GM23338 (cell line): ENCODE results near the gene MYG1. TPM values are rescaled to one million over a fixed set of nuclear protein-coding genes. Genes with fewer than 3 reads are reported as not detected.

Source experiments
- ATAC-seq: fragments of 200-7000 bp; cut with Tn5 transposase; 3 replicates; pipeline ENCODE4 v1.9.1; 2020
- DNase-seq: peaks from one replicate; pipeline ENCODE4 v3.0.0-alpha.2; 2015; ENCODE audit warnings: low spot score
- H2AFZ ChIP-seq: fragments of 200-600 bp; sonication (generic); 2 replicates; pipeline ENCODE4 v1.8.0; 2016; ENCODE audit warnings: antibody characterized with exemption, mild to moderate bottlenecking, moderate library complexity
- H3F3A ChIP-seq: fragments of 200-600 bp; sonication (generic); replicated peaks from 2 replicates; pipeline ENCODE4 v1.8.0; 2017; ENCODE audit warnings: antibody characterized with exemption, mixed run types, low read depth
- H3K27ac ChIP-seq: fragments of 200-600 bp; sonication (generic); 2 replicates; pipeline ENCODE4 v1.6.1; 2016; ENCODE audit warnings: low read depth
- H3K27me3 ChIP-seq: fragments of 200-600 bp; sonication (generic); 2 replicates; pipeline ENCODE4 v1.8.0; 2016; ENCODE audit warnings: mild to moderate bottlenecking, mixed run types, moderate library complexity; ENCODE audit not compliant: insufficient read depth
- H3K36me3 ChIP-seq: fragments of 200-600 bp; sonication (generic); 2 replicates; pipeline ENCODE4 v1.8.0; 2016; ENCODE audit warnings: mild to moderate bottlenecking; ENCODE audit not compliant: insufficient read depth
- H3K4me1 ChIP-seq: fragments of 200-600 bp; sonication (generic); 2 replicates; pipeline ENCODE4 v1.8.0; 2016; ENCODE audit warnings: mild to moderate bottlenecking, moderate library complexity; ENCODE audit not compliant: insufficient read depth
- H3K4me2 ChIP-seq: fragments of 200-600 bp; sonication (generic); 2 replicates; pipeline ENCODE4 v1.7.1; 2017; ENCODE audit warnings: mixed run types
- H3K4me3 ChIP-seq: fragments of 200-600 bp; sonication (generic); 2 replicates; pipeline ENCODE4 v1.6.1; 2016; ENCODE audit warnings: mixed run types
- H3K79me2 ChIP-seq: fragments of 200-600 bp; sonication (generic); replicated peaks from 2 replicates; pipeline ENCODE4 v1.8.0; 2017; ENCODE audit warnings: mild to moderate bottlenecking; ENCODE audit not compliant: insufficient read depth
- H3K9me2 ChIP-seq: fragments of 200-600 bp; sonication (generic); 2 replicates; pipeline ENCODE4 v1.8.0; 2017; ENCODE audit not compliant: insufficient read depth
- H4K20me1 ChIP-seq: fragments of 200-600 bp; sonication (generic); replicated peaks from 2 replicates; pipeline ENCODE4 v1.8.0; 2017; ENCODE audit warnings: mild to moderate bottlenecking; ENCODE audit not compliant: insufficient read depth
- H3K27ac Mint-ChIP-seq: 2 replicates; pipeline ENCODE4 v1.8.0; 2020; ENCODE audit warnings: inconsistent platforms, mild to moderate bottlenecking, moderate library complexity, mixed read lengths
- H3K27me3 Mint-ChIP-seq: 3 replicates; pipeline ENCODE4 v1.8.0; 2022; ENCODE audit warnings: low read depth, mild to moderate bottlenecking, moderate library complexity, mixed read lengths, inconsistent platforms; ENCODE audit not compliant: insufficient read depth, poor library complexity
- H3K36me3 Mint-ChIP-seq: 3 replicates; pipeline ENCODE4 v1.8.0; 2021; ENCODE audit warnings: low read depth, mild to moderate bottlenecking, inconsistent platforms, moderate library complexity, mixed read lengths
- H3K4me1 Mint-ChIP-seq: 3 replicates; pipeline ENCODE4 v1.8.0; 2020; ENCODE audit warnings: mild to moderate bottlenecking, inconsistent platforms, mixed read lengths
- H3K4me3 Mint-ChIP-seq: 3 replicates; pipeline ENCODE4 v1.8.0; 2021; ENCODE audit warnings: moderate library complexity, mild to moderate bottlenecking, inconsistent platforms, mixed read lengths
- H3K9me3 Mint-ChIP-seq: 3 replicates; pipeline ENCODE4 v1.8.0; 2020; ENCODE audit warnings: moderate library complexity, mild to moderate bottlenecking, inconsistent platforms, mixed read lengths
- CTCF ChIP-seq, 2 experiments: fragments of 200-600 bp in 1 of 2; sonication (generic) in 1 of 2; conservative IDR thresholded peaks; 2 replicates each; pipeline versions ENCODE4 v1.5.1 to v1.6.1; 2016 to 2017; ENCODE audit warnings: antibody characterized with exemption in 2 of 2, low read depth in 2 of 2, mild to moderate bottlenecking in 2 of 2, moderate library complexity in 1 of 2
- EZH2 ChIP-seq: fragments of 200-600 bp; sonication (generic); IDR thresholded peaks from one replicate; pipeline ENCODE4 v1.8.0; 2017; ENCODE audit warnings: antibody characterized with exemption, mild to moderate bottlenecking, low read depth; ENCODE audit not compliant: unreplicated experiment
- EZH2phosphoT487 ChIP-seq: fragments of 200-600 bp; sonication (generic); IDR thresholded peaks from one replicate; pipeline ENCODE4 v1.8.1; 2018; ENCODE audit warnings: antibody characterized with exemption; ENCODE audit not compliant: unreplicated experiment
- REST ChIP-seq: IDR thresholded peaks from one replicate; pipeline ENCODE4 v1.6.1; 2018; ENCODE audit warnings: antibody characterized with exemption; ENCODE audit not compliant: unreplicated experiment
- STAT1 ChIP-seq: IDR thresholded peaks from one replicate; pipeline ENCODE4 v1.6.1; 2016; ENCODE audit warnings: antibody characterized with exemption; ENCODE audit not compliant: unreplicated experiment
- ZNF331 ChIP-seq: fragments of 250-450 bp; sonication (Bioruptor Pico); IDR thresholded peaks from 2 replicates; pipeline ENCODE4 v1.5.0; 2020; ENCODE audit warnings: low read depth, mild to moderate bottlenecking, moderate library complexity
- polyA plus RNA-seq: library from polyadenylated mRNA; unstranded; fragments of >200 nt; fragmentation: Nextera tagmentation; extraction: Ambion mirVana; gene quantifications from 2 replicates; pipeline ENCODE4 v1.2.1, GENCODE V29; 2016
- total RNA-seq: library from RNA; depleted of rRNA; stranded (reverse); fragments of >200 nt; shearing (Covaris generic); gene quantifications from 2 replicates; pipeline ENCODE4 v1.2.3, GENCODE V29; 2014
- TF ChIP-seq, protein P1 (sequence below): fragments of 250-450 bp; sonication (Bioruptor Pico); IDR thresholded peaks from 2 replicates; pipeline ENCODE4 v1.5.0; 2020; ENCODE audit warnings: mild to moderate bottlenecking, moderate library complexity

The MYG1 gene
- total and polyA plus RNA-seq, 2 experiments from 2014 or later: 66.5 to 94.2 TPM

DNA sequence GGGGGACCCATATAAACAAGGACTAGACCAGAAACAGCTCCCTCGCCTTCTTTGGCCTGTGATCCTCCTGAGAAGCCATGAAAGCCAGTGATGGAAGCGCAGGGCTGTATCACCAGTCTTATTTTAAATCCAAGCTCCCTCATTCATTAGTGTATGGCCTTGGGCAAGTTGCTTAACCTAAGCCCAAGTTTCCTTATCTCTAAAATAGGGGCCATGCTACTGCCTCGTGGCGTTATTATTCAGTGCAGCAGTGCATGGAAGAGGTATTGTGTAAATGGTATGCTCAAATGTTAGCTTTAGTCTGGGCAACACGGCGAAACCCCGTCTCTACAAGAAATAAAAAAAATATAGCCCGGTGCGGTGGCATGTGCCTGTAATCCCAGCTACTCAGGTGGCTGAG, 21.5 kb upstream of the MYG1 start (continued):
- TF ChIP-seq EZH2: no peak
- no peak for TF ChIP-seq REST

DNA sequence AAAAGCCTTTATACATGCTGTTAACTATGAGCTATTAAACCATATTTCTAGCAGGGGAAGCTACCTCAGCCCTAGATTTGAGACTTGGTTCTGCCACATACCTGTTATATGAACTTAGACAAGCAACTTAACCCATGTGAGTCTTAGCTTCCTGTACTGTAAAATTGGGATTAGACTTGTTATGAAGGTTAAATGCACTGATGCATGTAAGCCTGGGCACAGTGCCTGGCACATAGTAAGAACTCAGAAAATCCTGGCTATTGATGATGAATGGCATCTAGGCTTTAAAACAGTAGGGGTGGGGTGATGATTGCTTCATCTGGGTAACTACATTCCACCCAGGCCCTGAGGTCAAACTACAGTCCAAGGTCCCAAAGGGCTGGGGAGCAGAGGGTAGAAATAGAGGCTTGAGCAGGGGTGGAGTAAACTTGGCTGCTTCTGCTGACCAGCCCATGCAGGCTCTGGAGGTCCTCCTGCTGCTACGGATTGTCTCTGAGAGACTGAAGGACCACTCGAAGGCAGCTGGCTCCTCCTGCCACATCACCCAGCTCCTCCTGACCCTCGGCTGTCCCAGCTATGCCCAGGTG, 20.1 kb upstream of the MYG1 start:
- Mint-ChIP-seq H3K27ac (no peak overlapping the region), H3K4me1 (no peaks in the 10 kb centered on the region; the same call in 2 of the 3 replicates), H3K36me3 (peaks cover 89% of the 10 kb centered on the region), H3K9me3 (no peaks in the 10 kb centered on the region), H3K27me3 (peaks cover 2% of the 10 kb centered on the region), H3K4me3 (no peak overlapping the region)
- ATAC-seq (no peak), DNase-seq (no peak)
- Histone ChIP-seq H3K4me3 (no peak overlapping the region), H3F3A (0 out of 2 replicates have a peak, but pooled peaks cover 4% of the 10 kb centered on the region), H3K27ac (no peak overlapping the region), H2AFZ (no peak overlapping the region), H3K79me2 (no peaks in the 10 kb centered on the region), H3K27me3 (no peaks in the 10 kb centered on the region), H3K4me2 (no peak overlapping the region), H3K36me3 (peaks cover 64% of the 10 kb centered on the region), H3K4me1 (no peaks in the 10 kb centered on the region), H3K9me2 (no peaks in the 10 kb centered on the region), H4K20me1 (no peaks in the 10 kb centered on the region; the same call in none of the 2 replicates)
- TF ChIP-seq ZNF331 (CRISPR knock-in tag): no peak

- Histone ChIP-seq H3K9me2 (no peaks in the 10 kb centered on the region), H3F3A (0 out of 2 replicates have a peak, but pooled peaks cover 4% of the 10 kb centered on the region), H3K79me2 (no peaks in the 10 kb centered on the region), H3K4me2 (no peak overlapping the region), H3K4me3 (no peak overlapping the region), H3K4me1 (no peaks in the 10 kb centered on the region), H3K27me3 (no peaks in the 10 kb centered on the region), H2AFZ (no peak overlapping the region), H4K20me1 (no peaks in the 10 kb centered on the region; the same call in none of the 2 replicates), H3K36me3 (peaks cover 64% of the 10 kb centered on the region), H3K27ac (no peak overlapping the region)
- Mint-ChIP-seq H3K27me3 (peaks cover 2% of the 10 kb centered on the region), H3K4me3 (no peak overlapping the region; the same call in 2 of the 3 replicates), H3K4me1 (no peaks in the 10 kb centered on the region; the same call in 2 of the 3 replicates), H3K36me3 (peaks cover 89% of the 10 kb centered on the region), H3K27ac (no peak overlapping the region), H3K9me3 (no peaks in the 10 kb centered on the region)
- DNase-seq (no peak), ATAC-seq (no peak)
- TF ChIP-seq EZH2phosphoT487: no peak
- TF ChIP-seq, protein P1, sequence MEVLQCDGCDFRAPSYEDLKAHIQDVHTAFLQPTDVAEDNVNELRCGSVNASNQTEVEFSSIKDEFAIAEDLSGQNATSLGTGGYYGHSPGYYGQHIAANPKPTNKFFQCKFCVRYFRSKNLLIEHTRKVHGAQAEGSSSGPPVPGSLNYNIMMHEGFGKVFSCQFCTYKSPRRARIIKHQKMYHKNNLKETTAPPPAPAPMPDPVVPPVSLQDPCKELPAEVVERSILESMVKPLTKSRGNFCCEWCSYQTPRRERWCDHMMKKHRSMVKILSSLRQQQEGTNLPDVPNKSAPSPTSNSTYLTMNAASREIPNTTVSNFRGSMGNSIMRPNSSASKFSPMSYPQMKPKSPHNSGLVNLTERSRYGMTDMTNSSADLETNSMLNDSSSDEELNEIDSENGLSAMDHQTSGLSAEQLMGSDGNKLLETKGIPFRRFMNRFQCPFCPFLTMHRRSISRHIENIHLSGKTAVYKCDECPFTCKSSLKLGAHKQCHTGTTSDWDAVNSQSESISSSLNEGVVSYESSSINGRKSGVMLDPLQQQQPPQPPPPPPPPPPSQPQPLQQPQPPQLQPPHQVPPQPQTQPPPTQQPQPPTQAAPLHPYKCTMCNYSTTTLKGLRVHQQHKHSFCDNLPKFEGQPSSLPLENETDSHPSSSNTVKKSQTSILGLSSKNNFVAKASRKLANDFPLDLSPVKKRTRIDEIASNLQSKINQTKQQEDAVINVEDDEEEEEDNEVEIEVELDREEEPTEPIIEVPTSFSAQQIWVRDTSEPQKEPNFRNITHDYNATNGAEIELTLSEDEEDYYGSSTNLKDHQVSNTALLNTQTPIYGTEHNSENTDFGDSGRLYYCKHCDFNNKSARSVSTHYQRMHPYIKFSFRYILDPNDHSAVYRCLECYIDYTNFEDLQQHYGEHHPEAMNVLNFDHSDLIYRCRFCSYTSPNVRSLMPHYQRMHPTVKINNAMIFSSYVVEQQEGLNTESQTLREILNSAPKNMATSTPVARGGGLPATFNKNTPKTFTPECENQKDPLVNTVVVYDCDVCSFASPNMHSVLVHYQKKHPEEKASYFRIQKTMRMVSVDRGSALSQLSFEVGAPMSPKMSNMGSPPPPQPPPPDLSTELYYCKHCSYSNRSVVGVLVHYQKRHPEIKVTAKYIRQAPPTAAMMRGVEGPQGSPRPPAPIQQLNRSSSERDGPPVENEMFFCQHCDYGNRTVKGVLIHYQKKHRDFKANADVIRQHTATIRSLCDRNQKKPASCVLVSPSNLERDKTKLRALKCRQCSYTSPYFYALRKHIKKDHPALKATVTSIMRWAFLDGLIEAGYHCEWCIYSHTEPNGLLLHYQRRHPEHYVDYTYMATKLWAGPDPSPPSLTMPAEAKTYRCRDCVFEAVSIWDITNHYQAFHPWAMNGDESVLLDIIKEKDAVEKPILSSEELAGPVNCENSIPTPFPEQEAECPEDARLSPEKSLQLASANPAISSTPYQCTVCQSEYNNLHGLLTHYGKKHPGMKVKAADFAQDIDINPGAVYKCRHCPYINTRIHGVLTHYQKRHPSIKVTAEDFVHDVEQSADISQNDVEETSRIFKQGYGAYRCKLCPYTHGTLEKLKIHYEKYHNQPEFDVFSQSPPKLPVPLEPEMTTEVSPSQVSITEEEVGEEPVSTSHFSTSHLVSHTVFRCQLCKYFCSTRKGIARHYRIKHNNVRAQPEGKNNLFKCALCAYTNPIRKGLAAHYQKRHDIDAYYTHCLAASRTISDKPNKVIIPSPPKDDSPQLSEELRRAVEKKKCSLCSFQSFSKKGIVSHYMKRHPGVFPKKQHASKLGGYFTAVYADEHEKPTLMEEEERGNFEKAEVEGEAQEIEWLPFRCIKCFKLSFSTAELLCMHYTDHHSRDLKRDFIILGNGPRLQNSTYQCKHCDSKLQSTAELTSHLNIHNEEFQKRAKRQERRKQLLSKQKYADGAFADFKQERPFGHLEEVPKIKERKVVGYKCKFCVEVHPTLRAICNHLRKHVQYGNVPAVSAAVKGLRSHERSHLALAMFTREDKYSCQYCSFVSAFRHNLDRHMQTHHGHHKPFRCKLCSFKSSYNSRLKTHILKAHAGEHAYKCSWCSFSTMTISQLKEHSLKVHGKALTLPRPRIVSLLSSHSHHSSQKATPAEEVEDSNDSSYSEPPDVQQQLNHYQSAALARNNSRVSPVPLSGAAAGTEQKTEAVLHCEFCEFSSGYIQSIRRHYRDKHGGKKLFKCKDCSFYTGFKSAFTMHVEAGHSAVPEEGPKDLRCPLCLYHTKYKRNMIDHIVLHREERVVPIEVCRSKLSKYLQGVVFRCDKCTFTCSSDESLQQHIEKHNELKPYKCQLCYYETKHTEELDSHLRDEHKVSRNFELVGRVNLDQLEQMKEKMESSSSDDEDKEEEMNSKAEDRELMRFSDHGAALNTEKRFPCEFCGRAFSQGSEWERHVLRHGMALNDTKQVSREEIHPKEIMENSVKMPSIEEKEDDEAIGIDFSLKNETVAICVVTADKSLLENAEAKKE: no peak
- no peak for TF ChIP-seq STAT1
- no peak for TF ChIP-seq CTCF (conservative IDR thresholded peaks at IDR 0.05; ENCODE audit: low read depth in 2 of 2)
Observed at GRCh38 chr12:53279888-53280498, 19.5 kb upstream of the MYG1 start.
